Lower leg skin (tissue), 3 donors: Measurements from ENCODE around the gene OR52K1.

Source experiments
- POLR2A ChIP-seq, 2 donors: fragments of 450-650 bp; IDR thresholded peaks; one replicate each; pipeline ENCODE4 v1.6.1; 2016 to 2017; ENCODE audit warnings: antibody characterized with exemption in 2 of 2, mild to moderate bottlenecking in 1 of 2, moderate library complexity in 1 of 2
- TF ChIP-seq, protein P1 (sequence below), 3 donors: fragments of 450-650 bp; IDR thresholded peaks; one replicate each; pipeline ENCODE4 v1.5.1; 2016; ENCODE audit warnings: antibody characterized with exemption in 3 of 3, mild to moderate bottlenecking in 3 of 3, moderate library complexity in 2 of 3

DNA sequence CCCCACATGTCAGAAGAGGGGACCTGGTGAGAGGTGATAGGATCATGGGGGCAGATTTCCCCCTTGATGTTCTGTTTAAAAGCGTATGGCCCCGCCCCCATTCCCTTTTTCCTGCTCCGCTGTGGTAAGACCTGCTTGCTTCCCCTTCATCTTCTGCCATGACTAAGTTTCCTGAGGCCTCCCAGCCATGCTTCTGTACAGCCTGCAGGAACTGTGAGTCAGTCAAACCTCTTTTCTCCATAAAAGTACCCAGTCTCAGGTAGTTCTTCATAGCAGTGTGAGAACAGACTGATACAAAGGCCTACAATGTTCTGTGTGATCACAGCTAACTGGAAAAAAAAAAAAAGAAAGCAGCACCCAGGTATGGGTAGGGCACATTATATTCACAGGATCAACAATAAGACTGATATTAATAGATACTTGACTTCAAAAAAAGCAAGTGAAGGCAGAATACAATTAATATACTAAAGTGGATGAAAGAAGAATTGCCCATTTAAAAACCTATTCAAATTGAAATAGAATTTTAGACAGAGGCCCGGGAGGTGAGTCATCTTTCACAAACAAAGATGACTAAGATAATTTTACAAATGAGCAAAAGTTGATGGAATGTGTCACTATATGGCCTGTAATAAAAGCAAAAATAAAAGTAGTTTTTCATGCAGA lies 1.7 kb upstream of the OR52K1 start:
- TF ChIP-seq, protein P1, sequence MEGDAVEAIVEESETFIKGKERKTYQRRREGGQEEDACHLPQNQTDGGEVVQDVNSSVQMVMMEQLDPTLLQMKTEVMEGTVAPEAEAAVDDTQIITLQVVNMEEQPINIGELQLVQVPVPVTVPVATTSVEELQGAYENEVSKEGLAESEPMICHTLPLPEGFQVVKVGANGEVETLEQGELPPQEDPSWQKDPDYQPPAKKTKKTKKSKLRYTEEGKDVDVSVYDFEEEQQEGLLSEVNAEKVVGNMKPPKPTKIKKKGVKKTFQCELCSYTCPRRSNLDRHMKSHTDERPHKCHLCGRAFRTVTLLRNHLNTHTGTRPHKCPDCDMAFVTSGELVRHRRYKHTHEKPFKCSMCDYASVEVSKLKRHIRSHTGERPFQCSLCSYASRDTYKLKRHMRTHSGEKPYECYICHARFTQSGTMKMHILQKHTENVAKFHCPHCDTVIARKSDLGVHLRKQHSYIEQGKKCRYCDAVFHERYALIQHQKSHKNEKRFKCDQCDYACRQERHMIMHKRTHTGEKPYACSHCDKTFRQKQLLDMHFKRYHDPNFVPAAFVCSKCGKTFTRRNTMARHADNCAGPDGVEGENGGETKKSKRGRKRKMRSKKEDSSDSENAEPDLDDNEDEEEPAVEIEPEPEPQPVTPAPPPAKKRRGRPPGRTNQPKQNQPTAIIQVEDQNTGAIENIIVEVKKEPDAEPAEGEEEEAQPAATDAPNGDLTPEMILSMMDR (IDR thresholded peaks at IDR 0.05): no peak
- no peak for TF ChIP-seq POLR2A (IDR thresholded peaks at IDR 0.05)
